AG20443 (cell line): ENCODE measurements around the gene IKZF3.
A peak's percentile ranks its signal among the peaks of the same experiment; 100 is the strongest.
"Not testable (repeated sequence)": the region's sequence is repeated elsewhere in the genome, so short reads cannot be mapped to it uniquely, and the experiment has no call there.

Source experiments
- DNase-seq: peaks from one replicate; pipeline ENCODE4 v3.0.0; 2012; ENCODE audit warnings: low spot score, mixed read lengths

The IKZF3 gene

DNA sequence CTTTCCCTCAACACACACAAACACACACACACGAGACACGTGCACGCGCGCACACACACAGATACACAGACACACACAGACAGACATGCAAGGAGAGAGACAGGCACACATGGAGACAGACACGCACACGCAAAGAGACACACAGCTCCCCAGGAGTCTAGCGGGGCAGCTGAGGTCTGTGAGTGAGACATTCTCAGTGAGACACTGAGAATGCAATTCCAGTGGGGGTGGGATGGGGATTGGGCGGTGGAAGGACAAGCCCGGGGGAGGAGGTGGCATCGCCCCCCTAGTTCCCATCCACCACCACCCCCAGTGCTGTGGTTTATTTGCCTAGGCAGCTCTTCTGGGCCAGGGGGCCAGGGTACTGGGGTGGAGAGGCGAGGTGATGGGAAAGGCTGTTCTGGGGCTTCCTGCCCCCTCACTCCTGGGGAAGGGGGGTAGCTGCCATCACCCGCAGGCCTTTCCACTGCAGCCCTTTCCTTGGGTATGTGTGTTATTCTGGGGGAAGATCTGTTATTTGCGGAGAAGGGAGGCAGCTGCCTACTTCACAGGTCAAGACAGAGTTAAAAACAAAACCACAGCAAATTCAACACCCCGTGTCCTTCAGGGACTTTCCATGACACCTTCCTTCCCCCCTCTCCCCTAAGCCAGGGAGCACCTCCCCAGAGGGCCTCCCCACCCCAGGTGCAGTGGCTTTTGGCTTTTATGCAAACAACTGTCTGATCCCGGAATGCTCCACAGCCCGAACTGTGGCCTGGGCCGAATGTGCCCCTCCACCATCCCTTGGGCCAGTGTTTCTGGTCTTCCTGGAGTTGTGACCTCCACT is 108.3 kb downstream of the IKZF3 start:
- DNase-seq = no peak

DNA sequence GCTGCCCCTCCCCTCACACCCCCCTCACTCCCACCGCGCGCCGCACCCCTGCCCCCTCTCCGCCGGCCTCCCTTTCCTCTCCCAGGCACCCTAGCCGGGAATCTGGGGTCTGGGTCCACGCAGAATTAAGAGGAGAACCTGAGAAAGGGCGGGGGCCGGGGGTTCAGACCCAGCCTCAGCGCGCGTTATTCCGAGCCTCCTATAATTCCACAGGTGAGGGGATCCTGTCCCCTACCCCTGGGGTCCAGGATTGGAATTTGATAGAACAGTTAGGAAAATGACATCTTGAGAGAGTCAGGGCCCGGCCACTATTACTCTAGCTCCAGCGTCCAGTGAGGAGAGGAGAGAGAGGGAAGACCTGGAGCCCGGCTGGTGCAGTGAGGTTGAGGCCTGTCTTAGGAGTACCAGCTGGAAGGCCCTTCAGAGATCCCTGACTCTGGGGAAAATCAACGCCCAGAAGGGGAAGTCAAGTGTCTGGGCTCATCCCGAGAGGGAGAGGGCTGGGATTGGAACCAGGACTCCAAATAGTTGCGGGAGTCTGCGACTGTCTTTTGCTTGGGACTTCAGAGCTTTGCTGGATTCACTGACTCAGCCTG is 109.1 kb downstream of the IKZF3 start:
- no peak for DNase-seq

DNA sequence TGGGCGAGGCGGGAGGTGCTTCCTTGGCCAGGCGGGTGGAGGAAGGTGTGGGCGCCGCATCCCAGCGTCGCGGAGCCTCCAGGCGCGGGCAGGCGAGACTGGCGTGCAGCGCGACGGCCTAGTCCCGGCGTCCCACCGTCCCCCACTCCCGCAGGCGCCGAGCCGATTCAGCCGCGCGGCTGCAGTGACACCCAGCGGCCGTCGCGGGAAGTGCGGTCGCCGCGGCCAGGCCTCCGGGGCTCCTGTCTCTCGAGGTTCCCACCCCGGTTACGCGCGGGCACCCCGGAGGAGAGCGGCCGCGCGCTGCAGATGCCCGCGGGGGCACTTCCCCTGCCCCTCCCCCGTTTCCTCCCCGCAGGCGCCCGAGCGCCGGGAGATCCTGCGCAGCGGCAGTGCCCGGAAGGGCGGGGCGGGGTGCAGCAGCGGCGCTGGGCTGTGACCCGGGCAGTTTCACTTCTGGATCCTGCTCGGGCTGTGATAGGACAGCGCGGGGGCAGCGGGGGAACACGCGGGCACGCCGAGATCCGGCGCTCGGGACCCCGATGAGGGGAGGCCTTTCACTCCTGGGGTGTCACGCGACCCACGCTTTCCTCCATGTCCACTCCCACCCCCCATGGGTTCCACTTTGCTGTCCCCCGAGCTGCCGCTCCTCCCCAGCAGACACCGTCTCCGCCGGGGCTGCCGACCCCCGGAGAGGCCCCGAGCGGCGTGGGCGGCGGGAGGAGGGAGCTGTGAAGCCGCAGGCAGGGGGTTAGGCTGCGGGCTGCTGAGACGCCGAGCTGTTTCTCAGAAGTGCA is 109.8 kb downstream of the IKZF3 start:
- peak; percentile 98 for DNase-seq

DNA sequence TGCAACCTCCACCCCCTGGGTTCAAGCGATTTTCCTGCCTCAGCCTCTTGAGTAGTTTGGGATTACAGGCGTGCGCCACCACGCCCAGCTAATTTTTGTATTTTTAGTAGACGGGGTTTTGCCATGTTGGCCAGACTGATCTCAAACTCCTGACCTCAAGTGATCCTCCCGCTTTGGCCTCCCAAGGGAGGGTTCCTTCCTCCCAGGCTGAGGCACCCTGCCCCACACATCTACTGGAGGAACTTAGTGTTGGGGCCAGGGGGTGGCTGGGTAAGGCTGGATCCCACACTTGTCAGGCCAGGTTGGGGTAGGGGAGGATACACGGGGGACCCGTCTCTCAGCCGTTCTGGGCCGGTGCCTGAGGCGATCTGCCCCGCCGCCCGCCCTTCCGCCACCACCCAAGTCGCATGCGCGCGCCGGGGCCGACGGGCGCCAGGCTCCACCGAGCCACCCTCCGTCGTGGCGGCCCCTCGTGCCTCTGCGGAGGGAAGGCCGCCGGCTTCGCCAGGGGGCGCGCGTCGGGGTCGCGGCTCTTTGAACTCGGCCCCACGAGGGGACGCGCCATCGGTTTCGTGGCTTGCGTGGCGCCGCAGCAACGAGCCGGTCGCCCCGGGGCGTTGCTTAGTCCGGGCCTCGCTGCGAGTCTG is 110.5 kb downstream of the IKZF3 start:
- peak; percentile 79 for DNase-seq

DNA sequence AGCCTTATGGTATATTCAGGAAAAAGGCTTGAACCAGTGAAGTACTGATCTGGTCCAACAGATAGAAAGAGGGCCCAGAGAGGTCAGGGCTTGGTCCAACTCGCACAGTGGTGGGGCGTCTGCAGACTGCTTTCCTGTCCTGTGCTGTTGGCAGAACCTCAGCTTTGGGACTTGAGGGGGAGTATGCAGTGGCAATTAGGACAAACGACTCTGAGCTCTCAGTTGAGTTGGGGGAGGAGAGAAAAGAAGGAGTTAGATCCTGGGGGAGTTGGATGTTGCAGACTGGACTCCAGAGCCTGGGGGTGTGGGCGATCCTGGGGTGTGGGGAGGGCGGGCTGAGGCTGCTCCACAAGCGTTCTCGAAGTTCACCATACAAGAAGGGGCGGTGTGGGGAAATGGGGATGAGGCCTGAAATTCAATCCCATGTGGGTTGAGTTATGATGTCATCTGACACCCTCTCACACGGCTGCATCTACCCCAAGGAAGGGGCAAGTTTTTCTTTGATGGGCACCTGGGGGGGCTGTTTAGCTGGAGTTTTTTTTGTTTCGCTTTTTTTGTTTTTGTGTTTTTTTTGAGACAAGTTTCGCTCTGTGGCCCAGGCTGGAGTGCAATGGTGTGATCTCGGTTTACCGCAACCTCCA is 111.8 kb downstream of the IKZF3 start:
- no peak for DNase-seq

DNA sequence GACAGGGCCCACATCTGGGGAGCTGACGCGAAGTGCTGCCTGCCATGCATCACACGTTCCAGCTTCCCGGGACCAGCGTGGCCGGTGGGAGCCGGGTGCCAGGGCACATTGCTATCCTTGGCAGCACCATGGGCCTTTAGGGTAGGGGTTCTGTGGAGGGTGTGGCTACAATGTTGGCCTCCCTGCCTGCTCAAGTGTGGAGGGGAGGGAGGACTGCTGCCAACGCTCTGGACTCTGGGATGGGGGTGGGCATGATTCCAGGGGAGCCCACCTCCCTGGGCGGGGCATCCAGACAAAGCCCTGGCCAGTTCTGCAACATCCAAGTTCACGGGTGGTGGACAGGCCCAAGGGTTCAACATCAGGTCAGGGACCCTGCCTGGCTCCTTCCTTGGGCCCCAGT is 112.5 kb downstream of the IKZF3 start:
- no peak for DNase-seq

DNA sequence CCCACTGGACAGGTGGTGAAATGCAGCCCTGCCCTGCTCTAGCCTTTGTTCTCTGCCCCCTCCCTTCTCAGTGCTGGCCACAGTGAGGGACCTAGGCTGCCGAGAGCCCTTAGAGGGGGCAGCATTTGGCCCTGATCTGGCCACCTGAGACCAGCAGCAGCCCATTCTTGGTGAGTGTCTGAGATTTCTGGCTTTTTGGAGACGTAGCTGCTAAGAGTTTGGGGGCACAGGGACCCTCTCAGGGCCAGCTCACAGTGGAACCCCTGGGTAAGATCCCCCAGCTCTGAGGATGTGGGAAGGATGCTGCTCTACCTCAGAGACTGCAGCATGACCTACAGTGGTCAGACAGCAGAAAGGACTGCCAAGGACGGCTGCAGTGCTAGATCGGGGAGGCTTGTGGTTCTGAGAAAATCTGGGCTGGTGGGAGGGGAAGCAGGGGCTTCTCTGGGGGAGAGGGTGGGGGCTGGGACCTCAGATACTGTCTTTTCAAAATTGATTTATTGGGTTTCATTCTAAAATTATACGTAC is 113.0 kb downstream of the IKZF3 start:
- DNase-seq = no peak

DNA sequence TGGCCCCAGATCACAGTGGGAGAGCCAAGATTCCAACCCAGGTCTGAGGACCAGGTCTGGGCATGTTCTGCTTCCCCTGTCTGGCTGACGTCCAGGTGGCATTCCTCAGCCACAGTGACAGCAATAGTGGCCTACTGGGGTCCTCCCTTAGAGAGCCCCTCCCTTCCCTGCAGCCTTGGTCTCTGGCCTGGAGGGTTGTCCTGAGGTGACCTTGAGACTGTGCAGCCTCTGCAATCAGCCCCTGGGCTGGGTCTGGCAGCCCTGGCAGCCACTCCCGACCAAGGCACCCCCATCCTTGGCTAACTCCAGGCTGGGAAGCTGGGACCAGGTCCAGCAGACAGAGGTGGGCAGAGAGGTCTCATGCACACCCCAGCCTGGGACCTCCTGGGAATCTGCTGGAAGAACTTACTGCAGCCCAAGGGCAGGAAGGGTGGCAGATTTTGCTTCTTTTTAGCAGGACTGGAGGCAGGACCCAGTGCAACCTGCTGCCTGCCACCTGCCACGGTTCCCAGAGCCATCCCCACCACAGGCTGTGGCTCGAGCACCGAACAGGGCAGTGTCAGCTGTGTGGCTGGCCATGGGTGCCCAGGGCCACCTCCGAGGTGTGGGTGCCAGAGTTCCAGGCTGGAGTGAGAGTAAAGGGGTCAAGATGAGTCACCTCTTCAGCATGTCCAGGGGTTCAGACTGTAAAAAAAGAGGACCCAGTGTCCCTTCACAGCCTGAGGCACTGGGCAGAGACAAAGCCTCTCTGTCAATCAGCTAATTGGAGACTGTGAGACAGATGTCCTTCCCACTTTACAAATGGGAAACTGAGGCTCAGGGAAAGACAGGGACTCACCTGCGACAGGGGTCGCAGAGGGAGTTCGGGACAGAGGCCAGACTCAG is 113.7 kb downstream of the IKZF3 start:
- no peak for DNase-seq

DNA sequence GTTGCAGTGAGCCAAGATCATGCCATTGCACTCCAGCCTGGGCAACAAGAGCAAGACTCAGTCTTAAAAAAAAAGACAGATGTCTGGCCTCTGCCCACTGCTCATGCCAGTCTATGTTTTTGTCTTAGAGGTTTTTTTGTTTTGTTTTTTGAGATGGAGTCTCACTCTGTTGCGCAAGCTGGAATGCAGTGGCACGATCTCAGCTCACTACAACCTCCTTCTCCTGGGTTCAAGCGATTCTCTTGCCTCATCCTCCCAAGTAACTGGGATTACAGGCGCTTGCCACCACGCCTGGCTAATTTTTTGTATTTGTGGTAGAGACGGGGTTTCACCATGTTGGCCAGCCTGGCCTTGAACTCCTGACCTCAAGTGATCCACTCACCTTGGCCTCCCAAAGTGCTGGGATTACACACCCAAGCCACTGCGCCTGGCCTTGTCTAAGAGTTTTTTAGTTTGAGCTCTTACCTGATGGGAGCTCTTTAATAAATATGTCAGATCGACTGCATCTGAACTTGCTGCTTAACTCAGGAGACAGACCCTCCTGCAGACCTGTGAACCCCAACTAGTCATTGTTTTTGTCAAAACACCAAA is 115.6 kb downstream of the IKZF3 start:
- not testable (repeated sequence) for DNase-seq

DNA sequence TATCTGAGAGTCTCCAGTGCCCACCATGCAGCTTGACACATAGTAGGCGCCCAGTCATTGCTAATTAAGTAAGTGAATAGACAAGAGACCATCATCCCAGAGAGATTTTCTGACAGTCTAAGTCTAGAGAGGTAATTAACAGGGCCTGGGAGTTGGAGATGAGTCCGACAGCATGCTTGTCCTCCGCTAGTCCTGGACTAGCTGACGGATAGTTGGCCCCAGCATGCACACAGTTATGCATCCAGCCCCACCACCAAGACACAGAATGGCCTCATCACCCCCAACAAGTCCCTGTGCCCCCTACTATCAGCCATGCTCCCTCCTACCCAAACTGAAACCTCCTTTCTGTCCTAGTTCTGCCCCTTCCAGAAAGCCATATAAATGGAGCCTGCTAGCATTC is 116.4 kb downstream of the IKZF3 start:
- DNase-seq = no peak

DNA sequence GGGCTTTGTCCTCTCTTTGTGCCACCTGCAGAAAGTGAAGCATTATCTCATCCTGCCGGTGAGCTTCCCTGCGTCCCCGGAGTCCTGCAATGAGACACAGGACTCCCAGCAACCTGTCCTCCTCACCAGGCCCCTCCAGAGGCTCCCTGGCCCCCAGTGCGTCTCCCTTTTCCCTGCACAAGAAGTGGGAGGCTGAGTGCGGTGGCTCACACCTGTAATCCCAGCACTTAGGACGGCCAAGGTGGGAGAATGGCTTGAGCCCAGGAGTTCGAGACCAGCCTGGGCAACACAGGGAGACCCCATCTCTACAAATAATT is 118.0 kb downstream of the IKZF3 start:
- DNase-seq = no peak

DNA sequence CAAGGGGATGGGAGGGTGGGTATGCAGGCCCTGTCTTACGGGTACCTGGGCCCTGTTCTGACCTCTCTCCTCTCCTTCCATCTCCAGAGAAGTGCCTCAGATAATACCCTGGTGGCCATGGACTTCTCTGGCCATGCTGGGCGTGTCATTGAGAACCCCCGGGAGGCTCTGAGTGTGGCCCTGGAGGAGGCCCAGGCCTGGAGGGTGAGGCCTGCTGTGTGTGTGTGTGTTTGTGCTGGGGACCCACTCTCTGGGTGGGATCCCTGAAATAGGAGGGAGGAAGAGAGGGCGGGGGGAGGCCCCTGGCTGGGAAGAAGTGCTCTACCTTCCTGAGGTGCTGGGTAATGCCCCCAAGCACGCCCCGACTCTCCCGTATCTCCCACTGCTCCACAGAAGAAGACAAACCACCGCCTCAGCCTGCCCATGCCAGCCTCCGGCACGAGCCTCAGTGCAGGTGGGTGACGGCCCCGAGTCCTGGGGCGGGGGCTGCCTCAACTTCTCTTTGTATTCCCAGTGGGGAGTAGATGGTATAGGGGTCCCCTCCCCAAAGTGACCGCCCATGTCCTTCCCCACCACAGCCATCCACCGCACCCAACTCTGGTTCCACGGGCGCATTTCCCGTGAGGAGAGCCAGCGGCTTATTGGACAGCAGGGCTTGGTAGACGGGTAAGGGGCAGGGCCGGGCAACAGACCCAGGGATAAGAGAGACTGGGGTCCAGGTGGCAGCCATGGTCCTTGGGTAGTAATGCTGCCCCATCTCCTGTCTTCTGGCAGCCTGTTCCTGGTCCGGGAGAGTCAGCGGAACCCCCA is 118.6 kb downstream of the IKZF3 start:
- no peak for DNase-seq

DNA sequence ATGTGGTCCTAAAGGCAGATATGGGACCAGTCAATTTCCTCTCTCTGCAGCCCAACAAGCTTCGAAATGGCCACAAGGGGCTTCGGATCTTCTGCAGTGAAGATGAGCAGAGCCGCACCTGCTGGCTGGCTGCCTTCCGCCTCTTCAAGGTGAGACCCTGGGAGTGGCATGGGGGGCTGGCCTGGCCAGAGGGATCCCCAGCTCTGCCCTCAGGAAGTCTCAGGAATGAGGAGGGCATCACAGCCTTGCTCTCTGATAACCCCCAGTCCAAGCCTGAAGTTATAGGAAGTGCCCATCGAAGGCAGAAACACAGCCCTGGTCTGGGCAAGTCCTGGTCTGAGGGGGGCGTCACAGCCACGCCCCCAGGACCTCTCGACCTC is 119.3 kb downstream of the IKZF3 start:
- DNase-seq = no peak

DNA sequence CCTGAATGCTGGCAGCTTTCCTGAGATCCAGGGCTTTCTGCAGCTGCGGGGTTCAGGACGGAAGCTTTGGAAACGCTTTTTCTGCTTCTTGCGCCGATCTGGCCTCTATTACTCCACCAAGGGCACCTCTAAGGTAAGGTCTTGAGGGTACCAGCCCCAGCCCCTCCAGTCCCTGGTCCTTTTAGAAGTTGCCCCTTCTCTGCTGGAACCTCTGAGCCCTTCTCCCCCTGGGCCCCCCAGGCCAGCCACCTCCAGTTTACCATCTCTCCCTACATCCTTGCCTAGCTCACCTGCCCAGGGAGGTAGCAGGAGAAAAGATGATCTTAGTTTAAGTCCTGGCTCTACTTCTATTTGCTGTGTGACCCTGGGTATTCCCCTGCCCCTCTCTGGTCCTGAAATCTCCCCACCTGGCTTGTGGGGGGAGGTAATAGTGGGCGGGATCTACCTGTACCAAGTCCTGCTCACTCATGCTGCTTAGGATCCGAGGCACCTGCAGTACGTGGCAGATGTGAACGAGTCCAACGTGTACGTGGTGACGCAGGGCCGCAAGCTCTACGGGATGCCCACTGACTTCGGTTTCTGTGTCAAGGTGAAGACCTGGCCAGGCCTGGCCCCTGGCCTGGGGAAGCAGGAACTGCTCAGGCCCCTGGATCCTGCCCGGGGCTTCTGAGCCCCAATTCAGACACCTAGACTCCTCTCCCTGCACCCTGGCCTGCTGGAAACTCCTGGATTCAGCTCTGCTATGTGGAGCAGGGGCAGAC is 119.9 kb downstream of the IKZF3 start:
- DNase-seq = no peak

DNA sequence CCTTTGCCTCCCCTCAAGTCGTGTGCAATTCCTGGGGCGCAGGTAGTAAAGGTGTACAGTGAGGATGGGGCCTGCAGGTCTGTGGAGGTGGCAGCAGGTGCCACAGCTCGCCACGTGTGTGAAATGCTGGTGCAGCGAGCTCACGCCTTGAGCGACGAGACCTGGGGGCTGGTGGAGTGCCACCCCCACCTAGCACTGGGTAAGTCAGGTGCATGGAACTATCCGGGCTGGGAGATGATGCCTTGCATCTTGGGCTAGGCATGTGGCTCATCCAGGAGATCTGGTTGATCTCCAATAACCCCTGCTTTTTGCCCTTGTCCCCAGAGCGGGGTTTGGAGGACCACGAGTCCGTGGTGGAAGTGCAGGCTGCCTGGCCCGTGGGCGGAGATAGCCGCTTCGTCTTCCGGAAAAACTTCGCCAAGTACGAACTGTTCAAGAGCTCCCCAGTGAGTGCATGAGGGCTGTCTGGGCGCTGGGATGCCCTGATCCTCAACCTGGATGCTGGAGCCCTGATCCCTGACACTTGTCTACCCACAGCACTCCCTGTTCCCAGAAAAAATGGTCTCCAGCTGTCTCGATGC is 121.2 kb downstream of the IKZF3 start:
- DNase-seq = no peak

DNA sequence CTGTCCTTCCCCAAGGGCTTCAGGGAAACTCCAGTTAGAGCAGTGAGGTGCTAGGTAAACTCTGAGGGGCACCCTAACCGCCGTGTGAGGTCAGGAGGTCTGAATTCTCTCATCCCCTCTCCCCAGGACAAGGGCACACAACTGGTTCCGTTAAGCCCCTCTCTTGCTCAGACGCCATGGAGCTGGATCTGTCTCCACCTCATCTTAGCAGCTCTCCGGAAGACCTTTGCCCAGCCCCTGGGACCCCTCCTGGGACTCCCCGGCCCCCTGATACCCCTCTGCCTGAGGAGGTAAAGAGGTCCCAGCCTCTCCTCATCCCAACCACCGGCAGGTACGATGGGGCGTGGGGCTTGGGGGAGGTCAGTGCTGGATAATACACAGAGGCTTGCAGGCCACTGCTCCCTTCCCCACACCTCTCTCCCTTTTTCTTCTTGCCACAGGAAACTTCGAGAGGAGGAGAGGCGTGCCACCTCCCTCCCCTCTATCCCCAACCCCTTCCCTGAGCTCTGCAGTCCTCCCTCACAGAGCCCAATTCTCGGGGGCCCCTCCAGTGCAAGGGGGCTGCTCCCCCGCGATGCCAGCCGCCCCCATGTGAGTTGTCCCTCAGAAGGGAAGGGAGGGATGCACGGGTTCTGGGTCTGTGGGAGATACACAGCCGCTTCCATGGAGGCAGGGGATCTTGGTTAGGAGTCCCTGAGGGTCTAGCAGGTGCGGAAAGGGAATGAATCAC is 121.8 kb downstream of the IKZF3 start:
- no peak for DNase-seq

DNA sequence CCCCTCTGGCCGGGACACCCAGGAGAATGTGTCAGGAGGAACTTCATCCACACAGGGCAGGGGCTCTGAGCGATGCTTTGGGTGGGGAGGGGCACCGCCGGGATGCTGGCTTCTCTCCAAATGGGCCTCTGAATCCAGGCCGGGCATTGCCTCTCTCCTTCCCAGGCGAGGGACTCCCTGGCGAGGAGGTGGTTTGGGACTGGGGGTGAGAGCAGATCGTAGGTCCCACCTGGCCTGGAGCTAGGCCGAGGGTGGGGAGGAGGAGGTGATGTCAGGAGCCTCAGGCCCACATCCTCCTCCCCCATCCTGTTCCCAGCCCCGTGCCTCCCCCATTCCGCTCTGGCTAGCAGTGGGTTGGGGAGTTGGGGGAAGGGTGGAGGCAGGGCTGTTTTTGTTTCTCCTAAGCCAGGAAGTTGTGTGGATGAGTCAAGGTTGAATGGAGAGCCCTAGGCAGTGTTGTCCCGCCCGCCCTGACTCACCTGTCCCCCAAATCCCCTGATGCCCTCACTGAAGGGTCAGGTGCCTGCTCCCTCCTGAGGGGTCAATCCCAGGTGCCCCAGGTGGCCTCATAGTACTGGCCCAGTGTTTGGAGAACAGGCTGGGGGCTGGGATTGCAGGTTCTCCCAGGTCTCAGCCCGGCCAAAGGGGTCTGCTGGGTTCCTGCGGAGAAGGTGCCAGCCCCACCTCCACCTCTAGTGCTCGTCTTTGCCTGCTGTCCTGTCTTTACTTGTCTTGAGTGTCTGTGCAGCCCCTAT is 123.6 kb downstream of the IKZF3 start:
- DNase-seq = no peak
